Transverse colon (tissue), 4 donors: Measurements from ENCODE around the gene RELB. TPM values are rescaled to one million over a fixed set of nuclear protein-coding genes. Genes with fewer than 3 reads are reported as not detected.

Experiments
- DNase-seq: peaks from one replicate; pipeline ENCODE4 v3.0.0-alpha.2; 2019
- H3K27ac ChIP-seq, 4 donors: fragments of 200-600 bp; sonication (generic); 2 replicates each; pipeline ENCODE4 v1.5.1; 2016 to 2018; ENCODE audit warnings: inconsistent platforms in 4 of 4
- H3K27me3 ChIP-seq: fragments of 200-600 bp; sonication (generic); 2 replicates; pipeline ENCODE4 v1.5.1; 2017; ENCODE audit warnings: inconsistent platforms
- H3K36me3 ChIP-seq, 4 donors: fragments of 200-600 bp; sonication (generic); 2 replicates each; pipeline ENCODE4 v1.5.1; 2017 to 2019; ENCODE audit warnings: inconsistent platforms in 4 of 4
- H3K4me1 ChIP-seq, 4 donors: fragments of 200-600 bp; sonication (generic); 2 replicates each; pipeline ENCODE4 v1.5.1; 2017 to 2020; ENCODE audit warnings: inconsistent platforms in 4 of 4
- H3K4me3 ChIP-seq, 4 donors: fragments of 200-600 bp; sonication (generic); 1 replicate in 1 of 4; 2 replicates in 3 of 4; pipeline versions ENCODE4 v1.5.1 to v1.6.1; 2017 to 2019; ENCODE audit warnings: inconsistent platforms in 4 of 4
- H3K9me3 ChIP-seq, 2 donors: fragments of 200-600 bp; sonication (generic); 2 replicates each; pipeline ENCODE4 v1.5.1; 2017 to 2019; ENCODE audit warnings: inconsistent platforms in 2 of 2
- CTCF ChIP-seq, 5 experiments: fragments of 200-600 bp in 3 of 5; fragments of 450-650 bp in 2 of 5; sonication (generic) in 3 of 5; IDR thresholded peaks; 1 replicate in 2 of 5; 2 replicates in 3 of 5; pipeline ENCODE4 v1.5.1; 2016 to 2017; ENCODE audit warnings: antibody characterized with exemption in 5 of 5, inconsistent platforms in 3 of 5, mild to moderate bottlenecking in 2 of 5, moderate library complexity in 1 of 5
- EP300 ChIP-seq: sonication (generic); formaldehyde crosslinking; IDR thresholded peaks from one replicate; pipeline ENCODE4 v1.6.1; 2017; ENCODE audit warnings: antibody characterized with exemption, low read depth
- POLR2A ChIP-seq: fragments of 450-650 bp; IDR thresholded peaks from one replicate; pipeline ENCODE4 v1.6.1; 2016; ENCODE audit warnings: antibody characterized with exemption, mild to moderate bottlenecking, moderate library complexity
- POLR2AphosphoS5 ChIP-seq, 3 donors: sonication (generic); formaldehyde crosslinking; IDR thresholded peaks; one replicate each; pipeline ENCODE4 v1.6.1; 2016; ENCODE audit warnings: antibody characterized with exemption in 3 of 3
- WGBS, 2 donors: methylation state at CpG; one replicate each; pipeline ENCODE4 v1.1.5; 2018; ENCODE audit warnings: low coverage in 1 of 2; 5-methylcytosine and 5-hydroxymethylcytosine counted together
- in situ Hi-C, 4 donors: fragments of 200-750 bp; cut with MboI; loops; one replicate each; pipeline versions ENCODE4 v1.15.0 to v1.15.1; 2017; ENCODE audit warnings: low sequenced_read_pairs in 3 of 4, low pct_ligation_motif_present in 1 of 4, low pct_unique_long_range_greater_than_20kb in 1 of 4
- intact Hi-C: fragments of 100-400 bp; cut with DNase I; formaldehyde crosslinking; loops from one replicate; pipeline ENCODE4 v1.15.1; 2023; ENCODE audit warnings: low total_unique reads
- total RNA-seq, 4 donors: library from RNA; depleted of rRNA; stranded (reverse); fragments of >200 nt; gene quantifications; one replicate each; pipeline ENCODE4 v1.1.0, GENCODE V29; 2016

The RELB gene
- total RNA-seq, 4 donors from 2014 or later = 11.9 to 58.4 (median 34.8) TPM

DNA sequence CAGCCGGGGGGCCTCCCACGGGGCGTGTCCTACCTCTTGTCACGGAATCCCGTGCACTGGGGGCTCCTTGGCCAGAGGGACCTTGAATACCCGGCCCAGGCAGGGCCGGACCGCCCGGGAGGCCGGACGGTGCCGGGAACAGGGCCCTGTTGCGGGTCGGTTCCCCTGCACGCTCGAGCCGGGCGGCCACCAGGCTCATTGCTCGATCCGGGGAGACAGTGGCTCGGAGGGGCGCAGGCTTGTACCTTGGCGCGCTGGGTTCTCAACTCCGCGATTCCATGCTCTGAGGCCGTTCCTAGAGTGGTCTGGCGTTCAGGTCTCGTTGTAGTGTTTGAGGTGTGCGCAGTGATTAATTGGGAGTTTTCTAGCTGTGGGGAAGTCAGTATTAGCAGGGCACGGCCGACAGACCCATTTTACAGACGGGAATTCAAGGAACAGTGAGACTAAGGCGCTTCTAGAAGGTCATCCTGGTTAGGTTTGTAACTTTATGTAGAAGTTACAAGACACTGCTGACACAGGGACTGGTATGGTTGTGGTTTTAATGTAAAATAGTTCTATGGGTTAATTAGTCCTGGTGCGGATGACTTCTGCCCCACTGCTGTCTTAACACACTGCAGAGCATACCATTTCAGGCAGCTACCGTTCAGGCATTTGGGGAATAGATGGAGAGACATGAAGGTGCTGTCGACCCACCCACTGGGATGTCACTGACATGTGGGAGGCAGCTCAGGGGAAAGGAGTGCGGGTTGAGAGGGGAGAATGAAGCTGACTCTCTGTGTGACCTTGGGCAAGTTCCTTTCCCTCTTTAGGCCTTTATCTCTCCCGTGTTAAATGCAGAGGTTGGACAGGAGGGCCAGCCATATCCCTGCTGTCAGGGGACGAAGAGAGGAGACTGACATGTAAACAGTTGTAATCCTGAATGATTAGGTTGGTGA is 45.5 kb upstream of the RELB start:
- intact Hi-C loops (no loop called here), in situ Hi-C loops (no loop called here)
- H3K27ac ChIP-seq = peak overlapping the region; percentile 87 to 95 (median 93)
- peaks cover 17 to 42% (median 25%) of the 10 kb centered on the region in 4 donors for H3K4me1 ChIP-seq
- no peaks in the 10 kb centered on the region for H3K36me3 ChIP-seq
- no peak for DNase-seq
- H3K27me3 ChIP-seq = no peaks in the 10 kb centered on the region
- TF ChIP-seq POLR2A (no peak), EP300 (no peak), POLR2AphosphoS5 (IDR thresholded peaks at IDR 0.05) (no peak), CTCF (IDR thresholded peaks at IDR 0.05) (no peak)
- 2 to 10% methylated on average over 8 to 39 of the region's 40 CpGs for WGBS, 2 donors
- peak overlapping the region; percentile 70 to 95 (median 88) for H3K4me3 ChIP-seq
- H3K9me3 ChIP-seq = no peaks in the 10 kb centered on the region

DNA sequence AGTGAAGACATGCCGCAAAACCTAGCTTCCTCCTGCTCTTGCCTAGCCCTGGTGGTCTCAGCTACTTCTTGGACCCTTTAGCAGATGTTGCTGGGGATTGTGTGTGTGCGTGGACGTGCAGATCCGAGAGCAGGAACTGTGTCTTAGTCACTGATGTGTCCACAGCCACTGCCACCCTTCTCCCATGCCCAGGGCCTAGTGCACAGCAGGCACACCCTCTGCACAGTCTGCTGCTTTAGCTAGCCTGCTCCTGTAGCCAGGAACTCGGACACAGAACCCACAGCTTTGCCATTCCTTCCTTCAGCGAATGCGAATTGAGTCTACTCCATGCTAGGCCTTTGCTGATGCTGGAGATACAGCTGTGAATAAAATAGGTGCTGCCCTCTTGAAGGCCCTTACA is 43.7 kb upstream of the RELB start:
- peaks cover 0 to 12% (median 0%) of the 10 kb centered on the region in 4 donors for H3K36me3 ChIP-seq
- intact Hi-C loops = no loop called here

DNA sequence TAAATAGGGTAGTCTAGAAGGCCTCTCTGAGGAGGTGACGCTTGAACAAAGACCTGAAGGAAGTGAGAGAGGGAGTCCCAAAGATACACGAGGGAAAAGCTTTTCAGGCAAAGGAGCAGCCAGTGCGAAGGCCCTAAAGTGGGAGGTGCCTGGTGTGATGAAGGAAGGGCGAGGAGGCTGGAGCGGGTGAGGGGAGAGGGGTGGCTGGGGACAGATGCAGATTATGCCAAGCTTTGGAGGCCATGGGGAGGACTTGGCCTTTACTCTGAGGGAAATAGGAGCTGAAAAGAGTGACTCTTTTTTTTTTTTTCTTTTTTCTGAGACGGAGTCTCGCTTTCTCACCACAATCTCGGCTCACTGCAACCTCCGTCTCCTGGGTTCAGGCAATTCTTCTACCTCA is 43.2 kb upstream of the RELB start:
- Histone ChIP-seq H3K27ac (no peak overlapping the region), H3K4me3 (no peak overlapping the region), H3K9me3 (no peaks in the 10 kb centered on the region), H3K27me3 (no peaks in the 10 kb centered on the region), H3K4me1 (peaks cover 17 to 35% (median 23%) of the 10 kb centered on the region in 4 donors), H3K36me3 (peaks cover 0 to 16% (median 0%) of the 10 kb centered on the region in 4 donors)
- no peak for TF ChIP-seq POLR2AphosphoS5 (IDR thresholded peaks at IDR 0.05)
- no peak for TF ChIP-seq EP300
- no peak for TF ChIP-seq CTCF (IDR thresholded peaks at IDR 0.05)
- TF ChIP-seq POLR2A = no peak
- in situ Hi-C loops = no loop called here
- 84 to 90% methylated on average over 3 to 9 of the region's 9 CpGs for WGBS, 2 donors
- intact Hi-C loops = no loop called here
- DNase-seq = no peak

More for the DNA sequence above, 43.7 kb upstream of the RELB start:
- H3K4me3 ChIP-seq = no peak overlapping the region
- in situ Hi-C loops = no loop called here
- DNase-seq = no peak
- H3K27ac ChIP-seq = no peak overlapping the region
- H3K4me1 ChIP-seq = peaks cover 17 to 35% (median 23%) of the 10 kb centered on the region in 4 donors
- TF ChIP-seq POLR2AphosphoS5 (IDR thresholded peaks at IDR 0.05) (no peak), POLR2A (no peak), CTCF (IDR thresholded peaks at IDR 0.05) (no peak), EP300 (no peak)
- no peaks in the 10 kb centered on the region for H3K9me3 ChIP-seq
- H3K27me3 ChIP-seq = no peaks in the 10 kb centered on the region
- 89% methylated on average over 7 of the region's 7 CpGs; no CpG with 5 or more reads in 1 of the 2 donors for WGBS, 2 donors

- H3K4me1 ChIP-seq = peaks cover 14 to 23% (median 16%) of the 10 kb centered on the region in 4 donors
- no peak for DNase-seq
- no peak overlapping the region for H3K4me3 ChIP-seq
- no peak overlapping the region for H3K27ac ChIP-seq
- peaks cover 0 to 21% (median 4%) of the 10 kb centered on the region in 4 donors for H3K36me3 ChIP-seq
- intact Hi-C loops = no loop called here
- no peaks in the 10 kb centered on the region for H3K27me3 ChIP-seq
- WGBS, 2 donors = 81% methylated on average over 5 of the region's 5 CpGs; no CpG with 5 or more reads in 1 of the 2 donors
- in situ Hi-C loops = no loop called here
- H3K9me3 ChIP-seq = no peaks in the 10 kb centered on the region
- TF ChIP-seq CTCF (IDR thresholded peaks at IDR 0.05) (no peak), POLR2A (no peak), EP300 (no peak)
Measured at GRCh38 chr19:44959691-44960090, 41.6 kb upstream of the RELB start.
